Measurements from ENCODE around the gene SYT9.

The SYT9 gene

DNA sequence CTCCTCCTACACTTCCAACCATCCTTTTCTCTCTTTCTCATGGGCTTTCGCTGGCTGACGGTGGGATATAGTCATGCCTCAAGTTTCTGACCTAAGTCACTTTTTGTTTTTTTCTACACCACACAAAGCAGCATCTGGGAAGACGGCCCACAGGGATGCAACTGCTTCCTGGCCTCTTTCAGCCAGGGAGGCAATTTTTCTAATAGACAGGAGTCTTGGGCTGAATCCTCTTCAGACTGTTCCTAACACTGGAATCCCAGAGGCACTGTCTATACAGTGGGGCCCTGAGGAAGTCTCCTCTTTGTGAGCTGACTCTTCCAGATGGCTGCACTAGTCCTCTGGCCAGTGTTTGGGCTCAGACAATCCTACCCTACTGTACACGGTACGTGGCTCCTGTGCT, 193.9 kb downstream of the SYT9 start:
- TF ChIP-seq MAX (IDR thresholded peaks at IDR 0.05; ENCODE audit: low read depth, low read length) (no peak), CTCF (IDR thresholded peaks at IDR 0.05; ENCODE audit: low read depth, low read length) (no peak), POLR2A (IDR thresholded peaks at IDR 0.05; ENCODE audit: extremely low read depth, insufficient read length) (no peak), MYC (IDR thresholded peaks at IDR 0.05; ENCODE audit: low read depth, low read length) (no peak)
- no peak for DNase-seq (ENCODE audit: low read depth)
- no peak overlapping the region for H3K4me3 ChIP-seq (ENCODE audit: low read depth, low read length)

GRCh38 chr11:7448201-7448600, 196.5 kb downstream of the SYT9 start:
- DNase-seq (ENCODE audit: low read depth), result no peak
- no peak overlapping the region for H3K4me3 ChIP-seq (ENCODE audit: low read depth, low read length)
- no peak for TF ChIP-seq CTCF (IDR thresholded peaks at IDR 0.05; ENCODE audit: low read depth, low read length)
- no peak for TF ChIP-seq MYC (IDR thresholded peaks at IDR 0.05; ENCODE audit: low read depth, low read length)
- TF ChIP-seq POLR2A (IDR thresholded peaks at IDR 0.05; ENCODE audit: extremely low read depth, insufficient read length), result no peak
- TF ChIP-seq MAX (IDR thresholded peaks at IDR 0.05; ENCODE audit: low read depth, low read length), result no peak

DNA sequence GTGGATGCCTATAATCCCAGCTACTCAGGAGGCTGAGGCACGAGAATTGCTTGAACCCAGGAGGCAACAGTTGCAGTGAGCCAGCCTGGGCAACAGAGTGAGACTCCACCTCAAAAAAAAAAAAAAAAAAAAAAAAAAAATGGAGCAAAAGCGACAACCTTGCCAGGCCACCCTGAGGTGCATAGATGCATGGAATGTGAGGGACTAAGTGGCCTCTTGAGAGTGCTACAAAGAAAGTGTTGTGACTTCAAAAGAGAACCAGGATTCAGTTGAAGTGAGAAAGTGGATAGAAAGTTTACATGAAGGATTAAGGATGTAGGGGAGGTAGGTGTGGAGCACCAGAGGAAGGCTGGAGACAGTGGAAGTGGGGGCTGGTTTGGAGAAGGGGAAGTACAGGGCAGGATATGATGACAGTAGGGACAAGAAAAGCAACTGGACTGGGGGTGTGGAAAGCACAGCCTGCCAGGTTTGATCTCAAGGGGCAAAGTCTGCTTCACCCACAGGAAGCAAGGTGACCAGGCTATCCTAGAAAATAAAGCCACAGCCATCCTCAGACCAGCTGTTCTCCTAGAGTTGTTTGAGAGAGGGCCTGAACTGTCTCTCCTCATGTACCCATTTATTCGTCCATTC, 197.6 kb downstream of the SYT9 start:
- no peak for TF ChIP-seq CTCF (IDR thresholded peaks at IDR 0.05; ENCODE audit: low read depth, low read length)
- TF ChIP-seq MAX (IDR thresholded peaks at IDR 0.05; ENCODE audit: low read depth, low read length), result no peak
- TF ChIP-seq MYC (IDR thresholded peaks at IDR 0.05; ENCODE audit: low read depth, low read length), result no peak
- TF ChIP-seq POLR2A (IDR thresholded peaks at IDR 0.05; ENCODE audit: extremely low read depth, insufficient read length), result no peak
- H3K4me3 ChIP-seq (ENCODE audit: low read depth, low read length), result no peak overlapping the region
- DNase-seq (ENCODE audit: low read depth), result peak; percentile 20

DNA sequence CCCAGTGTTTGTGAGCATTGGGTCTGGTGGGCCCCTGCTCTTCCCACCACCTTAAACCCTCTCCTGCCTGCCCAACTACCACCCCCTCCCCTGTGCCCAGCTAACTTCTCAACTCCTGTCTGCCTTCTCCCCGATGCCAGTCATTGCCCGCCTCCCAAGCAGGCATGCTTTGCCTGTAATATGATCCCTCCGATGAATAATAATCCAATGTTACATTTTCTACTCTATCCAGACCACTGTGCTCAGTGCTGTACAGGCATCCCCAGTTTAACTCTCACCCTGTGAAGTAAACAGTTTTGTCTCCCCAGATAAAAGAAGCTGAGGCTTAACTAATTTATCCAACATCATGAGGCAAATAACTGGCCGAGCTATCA, 198.1 kb downstream of the SYT9 start:
- H3K4me3 ChIP-seq (ENCODE audit: low read depth, low read length), result no peak overlapping the region
- TF ChIP-seq CTCF (IDR thresholded peaks at IDR 0.05; ENCODE audit: low read depth, low read length) (no peak), MAX (IDR thresholded peaks at IDR 0.05; ENCODE audit: low read depth, low read length) (no peak), POLR2A (IDR thresholded peaks at IDR 0.05; ENCODE audit: extremely low read depth, insufficient read length) (no peak), MYC (IDR thresholded peaks at IDR 0.05; ENCODE audit: low read depth, low read length) (no peak)
- DNase-seq (ENCODE audit: low read depth), result no peak

DNA sequence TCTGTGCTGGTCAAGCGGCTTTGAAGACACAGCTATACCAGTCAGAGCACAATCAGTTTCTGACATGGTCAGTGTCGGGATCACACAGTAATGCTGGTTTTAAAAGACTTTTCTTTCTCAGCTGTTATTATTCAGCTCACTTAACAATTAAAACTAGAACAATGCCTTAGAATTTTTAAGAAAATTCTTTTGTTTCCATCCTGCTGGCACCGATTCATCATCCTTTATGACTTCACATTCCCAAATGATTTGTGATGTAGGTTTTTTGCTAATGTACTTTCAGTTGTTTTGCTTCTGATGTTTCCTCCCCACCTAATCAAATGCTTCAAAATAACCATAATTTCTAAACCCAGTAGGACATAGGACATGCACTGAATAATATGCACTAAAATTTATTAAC, 199.1 kb downstream of the SYT9 start:
- H3K4me3 ChIP-seq (ENCODE audit: low read depth, low read length), result no peak overlapping the region
- DNase-seq (ENCODE audit: low read depth), result no peak
- TF ChIP-seq POLR2A (IDR thresholded peaks at IDR 0.05; ENCODE audit: extremely low read depth, insufficient read length) (no peak), MYC (IDR thresholded peaks at IDR 0.05; ENCODE audit: low read depth, low read length) (no peak), MAX (IDR thresholded peaks at IDR 0.05; ENCODE audit: low read depth, low read length) (no peak), CTCF (IDR thresholded peaks at IDR 0.05; ENCODE audit: low read depth, low read length) (no peak)
